Rectal smooth muscle tissue (tissue), 1 donor: ENCODE data around the gene NAA10.

Experiments
- H3K27ac ChIP-seq: one replicate; pipeline ENCODE4 v1.7.0; 2013; ENCODE audit warnings: low read depth, low read length, inconsistent platforms
- H3K27me3 ChIP-seq: one replicate; pipeline ENCODE4 v1.7.0; 2013; ENCODE audit warnings: low read length; ENCODE audit not compliant: control insufficient read depth, insufficient read depth
- H3K36me3 ChIP-seq: one replicate; pipeline ENCODE4 v1.7.0; 2013; ENCODE audit warnings: low read length; ENCODE audit not compliant: control insufficient read depth, insufficient read depth
- H3K4me1 ChIP-seq: one replicate; pipeline ENCODE4 v1.7.0; 2013; ENCODE audit warnings: low read length; ENCODE audit not compliant: control insufficient read depth, insufficient read depth
- H3K4me3 ChIP-seq: one replicate; pipeline ENCODE4 v1.7.0; 2013; ENCODE audit warnings: low read length
- H3K9ac ChIP-seq: one replicate; pipeline ENCODE4 v1.7.0; 2013; ENCODE audit warnings: low read length

Gene NAA10

DNA sequence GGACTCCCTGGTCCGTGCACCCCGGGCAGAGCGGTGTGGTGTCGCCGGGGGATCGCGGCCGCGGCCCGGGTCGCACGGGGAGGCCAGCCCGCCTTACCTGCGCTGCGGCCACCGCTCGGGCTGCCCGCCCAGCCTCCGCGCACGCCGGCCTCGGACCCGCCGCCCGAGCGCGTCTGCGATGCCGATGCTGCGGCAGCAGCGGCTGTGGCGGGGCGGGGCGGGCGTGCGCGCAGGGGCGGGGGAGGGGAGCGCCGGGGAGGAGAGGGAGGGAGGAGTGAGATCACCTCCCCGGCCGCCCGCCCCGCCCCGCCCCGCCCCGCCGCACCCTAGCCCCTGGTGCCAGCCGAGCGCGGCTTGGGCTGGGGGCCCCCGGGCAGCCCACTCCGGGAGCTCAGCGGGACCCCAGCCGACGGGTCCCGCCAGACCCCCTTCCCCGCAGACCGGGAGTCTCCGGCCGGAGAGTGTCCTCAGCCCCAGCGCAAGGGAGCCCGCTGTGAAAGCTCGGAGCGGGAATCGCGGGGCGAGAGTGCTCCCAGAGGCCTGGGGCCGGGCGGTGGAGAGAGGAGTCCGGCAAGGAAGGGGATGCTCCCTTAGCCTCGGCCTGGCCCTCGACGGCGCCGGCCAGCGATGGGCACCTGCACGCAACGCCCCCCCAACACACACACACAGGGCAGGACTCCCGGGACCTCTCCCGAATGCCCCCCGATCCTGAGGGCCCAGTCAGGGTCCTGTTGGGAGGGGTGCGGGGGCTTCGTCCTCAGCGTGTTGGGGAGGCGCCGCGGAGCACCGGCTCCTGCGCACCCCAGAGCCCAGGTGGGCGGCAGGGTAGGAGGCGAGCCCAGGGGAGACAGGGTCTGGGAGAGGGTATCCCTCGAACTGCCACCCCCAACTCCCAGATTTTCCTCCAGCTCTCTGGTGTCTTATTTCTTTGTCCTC lies 48.6 kb downstream of the NAA10 start, which contains the start of gene L1CAM:
Gene L1CAM, minus strand, starts transcription at position 206 of the 936 bp plus-strand sequence. CDS start 10,337 bp downstream, outside the sequence.
- Histone ChIP-seq H3K4me1 (no peaks in the 10 kb centered on the region), H3K9ac (no peak within 1 kb of the TSS), H3K36me3 (no peaks in the 10 kb centered on the region), H3K4me3 (peak within 1 kb of the TSS; percentile 27), H3K27me3 (peaks cover 29% of the 10 kb centered on the region), H3K27ac (no peak within 1 kb of the TSS)

DNA sequence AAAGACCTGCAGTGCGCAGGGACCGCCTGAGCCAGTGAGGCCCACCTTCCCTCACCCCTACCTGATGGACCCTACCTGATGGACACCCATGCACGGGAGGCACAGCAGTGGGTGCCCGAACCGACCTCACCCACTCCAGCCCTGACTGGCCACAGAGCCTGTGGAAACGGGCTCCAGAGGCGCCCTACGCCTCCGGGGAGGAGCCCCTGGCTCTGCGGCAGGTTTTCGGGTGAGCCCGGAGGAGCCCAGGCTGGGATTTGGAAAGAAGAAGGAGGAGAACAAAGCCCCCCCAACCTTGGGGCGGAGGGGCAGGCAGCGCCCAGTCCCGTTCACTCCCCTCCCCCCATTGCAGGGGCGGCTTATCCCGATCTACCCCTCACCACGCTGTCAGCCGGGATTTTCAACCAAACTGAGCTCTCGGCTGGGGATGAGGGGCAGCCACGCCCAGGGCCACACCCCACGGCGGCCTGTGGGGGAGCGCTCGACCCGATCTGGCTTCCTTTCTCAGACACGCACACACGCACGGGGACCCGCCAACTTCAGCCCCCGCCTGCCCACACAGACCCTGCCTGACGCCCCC lies 49.5 kb downstream of the NAA10 start:
- Histone ChIP-seq H3K4me1 (no peaks in the 10 kb centered on the region), H3K9ac (no peak overlapping the region), H3K36me3 (no peaks in the 10 kb centered on the region), H3K27ac (no peak overlapping the region), H3K4me3 (peak overlapping the region; percentile 13), H3K27me3 (peaks cover 29% of the 10 kb centered on the region)

DNA sequence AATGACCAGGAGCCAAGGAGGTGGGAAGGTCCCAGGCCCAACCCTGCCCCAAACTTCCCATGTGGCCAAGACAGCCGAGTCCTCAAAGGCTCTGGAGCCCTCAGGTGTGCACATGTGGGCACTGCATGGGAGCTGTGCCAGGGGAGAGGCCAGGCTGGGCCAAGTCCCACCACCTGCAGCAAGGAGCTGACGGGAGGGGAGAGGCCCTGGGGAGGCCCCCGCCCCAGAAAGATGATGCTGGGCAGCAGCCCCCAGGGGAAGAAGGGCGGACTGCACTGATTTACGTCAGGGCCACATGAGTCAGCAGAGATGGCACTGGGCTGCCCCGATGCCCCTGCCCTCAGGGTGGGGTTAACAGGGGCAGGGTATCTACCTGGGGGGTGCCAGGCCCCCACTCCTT lies 50.2 kb downstream of the NAA10 start:
- peaks cover 34% of the 10 kb centered on the region for H3K27me3 ChIP-seq
- no peak overlapping the region for H3K4me3 ChIP-seq
- H3K9ac ChIP-seq = no peak overlapping the region
- H3K4me1 ChIP-seq = no peaks in the 10 kb centered on the region
- no peak overlapping the region for H3K27ac ChIP-seq
- no peaks in the 10 kb centered on the region for H3K36me3 ChIP-seq

DNA sequence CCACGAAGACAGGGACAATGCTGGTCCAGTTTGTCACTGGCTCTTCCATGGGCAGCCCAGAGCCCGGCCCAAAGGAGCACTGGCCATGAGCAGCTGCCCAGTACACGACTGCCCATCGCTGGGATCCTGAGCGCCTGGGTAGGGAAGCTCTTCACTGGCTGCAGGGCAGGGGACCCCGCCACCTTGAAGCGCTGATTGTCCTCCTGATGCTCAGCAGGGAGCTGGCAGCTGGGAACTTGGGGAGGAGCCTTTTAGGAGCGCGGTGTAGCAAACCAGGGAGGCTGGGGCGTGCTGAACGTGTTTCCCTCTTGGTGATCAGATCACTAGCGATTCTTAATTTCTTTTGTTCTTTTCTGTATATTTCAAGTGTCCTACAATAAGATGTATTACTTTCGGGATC lies 50.7 kb downstream of the NAA10 start:
- H3K27me3 ChIP-seq = peaks cover 34% of the 10 kb centered on the region
- no peak overlapping the region for H3K9ac ChIP-seq

DNA sequence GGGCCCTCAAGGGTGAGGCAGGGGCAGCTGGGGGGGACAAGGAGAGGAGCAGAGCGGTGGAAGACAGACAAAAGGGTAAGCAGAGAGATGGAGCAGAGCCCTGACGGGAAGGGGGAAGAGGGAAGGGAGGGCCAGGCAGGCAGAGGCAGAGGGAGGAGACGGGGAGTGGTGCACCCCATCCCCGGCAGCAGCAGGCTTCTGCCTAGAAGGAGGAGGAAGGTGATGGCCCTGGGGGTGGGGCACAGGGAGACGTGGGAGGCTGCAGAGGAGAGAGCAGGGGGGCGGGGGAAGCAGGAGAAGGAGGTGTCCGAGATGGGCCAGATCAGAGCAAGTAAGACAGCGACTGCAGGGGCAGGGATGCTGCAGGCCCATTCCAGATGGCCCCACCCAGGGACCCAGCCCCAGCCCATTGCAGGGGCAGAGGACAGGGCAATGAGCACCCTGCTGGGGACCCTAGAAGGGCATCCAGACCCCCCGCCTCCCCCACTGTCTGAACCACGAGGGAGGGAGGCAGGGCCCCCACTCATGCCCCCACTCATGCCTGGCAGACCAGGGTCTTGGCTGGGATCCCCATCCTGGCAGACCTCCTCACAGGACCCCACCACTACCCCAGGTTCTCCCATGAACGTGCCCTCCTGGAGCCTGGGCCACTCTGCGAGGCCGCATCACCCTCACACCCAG lies 51.5 kb downstream of the NAA10 start:
- Histone ChIP-seq H3K9ac (no peak overlapping the region), H3K36me3 (no peaks in the 10 kb centered on the region), H3K4me1 (no peaks in the 10 kb centered on the region), H3K27ac (no peak overlapping the region), H3K27me3 (peaks cover 42% of the 10 kb centered on the region), H3K4me3 (no peak overlapping the region)

More for the DNA sequence above, 50.7 kb downstream of the NAA10 start:
- H3K27ac ChIP-seq = no peak overlapping the region
- no peaks in the 10 kb centered on the region for H3K4me1 ChIP-seq
- no peaks in the 10 kb centered on the region for H3K36me3 ChIP-seq
- no peak overlapping the region for H3K4me3 ChIP-seq

DNA sequence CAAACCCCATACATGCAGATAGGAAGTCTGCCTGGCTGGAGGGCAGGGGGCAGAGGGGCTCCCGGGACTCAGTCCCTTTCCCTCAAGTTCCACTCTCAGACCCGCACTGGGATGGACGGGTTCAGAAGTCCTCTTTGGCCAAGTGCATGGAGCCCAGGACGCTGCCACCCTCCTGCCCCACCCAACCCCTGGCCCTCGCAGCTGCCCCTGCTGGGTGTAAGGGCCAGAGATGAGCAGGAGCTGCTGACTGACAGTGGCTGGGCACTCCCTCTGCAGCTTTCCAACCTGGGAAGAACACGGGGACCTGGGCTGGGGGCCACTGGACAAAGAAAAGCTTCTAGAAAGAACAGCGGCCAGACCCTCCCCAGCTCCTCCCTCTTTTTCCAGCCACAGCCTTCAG lies 52.3 kb downstream of the NAA10 start:
- Histone ChIP-seq H3K4me3 (no peak overlapping the region), H3K27me3 (peaks cover 46% of the 10 kb centered on the region), H3K27ac (no peak overlapping the region), H3K9ac (no peak overlapping the region), H3K4me1 (no peaks in the 10 kb centered on the region), H3K36me3 (no peaks in the 10 kb centered on the region)

DNA sequence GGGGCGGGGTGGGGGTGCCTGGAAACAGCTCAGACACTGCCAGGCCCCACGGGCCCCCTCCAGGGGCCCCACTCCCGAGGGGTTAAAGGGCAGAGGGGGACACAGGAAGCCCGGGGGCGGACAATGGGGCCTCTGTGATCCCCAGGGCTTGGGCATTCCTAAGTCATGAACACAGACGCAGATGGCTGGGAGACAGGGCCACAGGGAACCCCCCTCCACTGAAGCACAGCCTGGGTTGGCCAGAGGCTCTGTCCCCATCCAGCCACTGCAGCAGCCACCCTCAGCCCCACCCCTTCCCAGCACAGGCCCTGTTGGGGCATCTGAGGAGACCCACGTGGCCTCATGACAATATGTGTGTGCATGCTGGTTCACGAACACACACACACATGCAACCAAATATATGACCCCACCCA lies 52.7 kb downstream of the NAA10 start:
- Histone ChIP-seq H3K27ac (no peak overlapping the region), H3K4me1 (no peaks in the 10 kb centered on the region), H3K36me3 (no peaks in the 10 kb centered on the region), H3K9ac (no peak overlapping the region), H3K27me3 (peaks cover 48% of the 10 kb centered on the region), H3K4me3 (no peak overlapping the region)

DNA sequence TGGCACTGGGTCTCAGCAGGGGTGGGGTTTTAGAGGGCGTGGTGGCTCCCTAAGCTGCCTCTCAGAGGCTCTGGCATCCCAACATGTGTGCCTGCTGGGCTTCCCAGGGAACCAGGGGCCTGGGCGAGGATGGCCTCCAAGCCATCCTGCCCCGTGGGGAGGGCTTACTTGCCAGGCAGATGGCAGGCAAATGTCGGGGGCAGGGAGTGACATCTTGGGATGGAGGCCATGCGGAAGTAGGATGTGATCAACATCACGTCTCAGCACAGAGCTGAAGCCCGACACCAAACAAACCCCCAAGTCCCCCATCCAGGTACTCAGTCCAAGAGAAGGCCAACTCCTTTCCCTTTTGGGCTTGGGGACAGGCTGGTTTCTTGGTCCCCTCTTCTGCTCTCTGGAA lies 53.6 kb downstream of the NAA10 start:
- no peaks in the 10 kb centered on the region for H3K36me3 ChIP-seq
- H3K27me3 ChIP-seq = peaks cover 41% of the 10 kb centered on the region
- no peak overlapping the region for H3K4me3 ChIP-seq
- H3K4me1 ChIP-seq = no peaks in the 10 kb centered on the region
- H3K27ac ChIP-seq = no peak overlapping the region
- no peak overlapping the region for H3K9ac ChIP-seq

DNA sequence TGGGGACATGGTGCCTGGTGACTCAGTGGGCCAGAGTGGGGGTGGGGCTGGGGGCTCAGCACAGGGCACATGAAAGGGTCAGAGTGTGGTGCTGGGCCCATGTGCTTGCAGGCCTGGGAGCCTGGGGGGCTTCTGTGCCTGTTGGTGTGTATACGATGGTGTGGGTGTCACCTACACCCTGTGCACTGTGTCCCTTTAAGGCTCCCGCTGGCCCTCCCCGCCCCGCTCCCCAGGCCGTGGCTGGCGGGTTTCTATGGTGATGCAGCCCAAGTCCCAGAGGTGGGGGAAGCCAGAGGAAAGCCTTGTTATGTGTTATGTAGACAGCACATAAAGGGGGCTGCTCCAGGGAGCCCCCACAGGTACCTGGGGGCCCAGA lies 54.4 kb downstream of the NAA10 start:
- Histone ChIP-seq H3K27ac (no peak overlapping the region), H3K27me3 (peaks cover 40% of the 10 kb centered on the region), H3K4me1 (no peaks in the 10 kb centered on the region), H3K36me3 (no peaks in the 10 kb centered on the region), H3K4me3 (no peak overlapping the region), H3K9ac (no peak overlapping the region)

DNA sequence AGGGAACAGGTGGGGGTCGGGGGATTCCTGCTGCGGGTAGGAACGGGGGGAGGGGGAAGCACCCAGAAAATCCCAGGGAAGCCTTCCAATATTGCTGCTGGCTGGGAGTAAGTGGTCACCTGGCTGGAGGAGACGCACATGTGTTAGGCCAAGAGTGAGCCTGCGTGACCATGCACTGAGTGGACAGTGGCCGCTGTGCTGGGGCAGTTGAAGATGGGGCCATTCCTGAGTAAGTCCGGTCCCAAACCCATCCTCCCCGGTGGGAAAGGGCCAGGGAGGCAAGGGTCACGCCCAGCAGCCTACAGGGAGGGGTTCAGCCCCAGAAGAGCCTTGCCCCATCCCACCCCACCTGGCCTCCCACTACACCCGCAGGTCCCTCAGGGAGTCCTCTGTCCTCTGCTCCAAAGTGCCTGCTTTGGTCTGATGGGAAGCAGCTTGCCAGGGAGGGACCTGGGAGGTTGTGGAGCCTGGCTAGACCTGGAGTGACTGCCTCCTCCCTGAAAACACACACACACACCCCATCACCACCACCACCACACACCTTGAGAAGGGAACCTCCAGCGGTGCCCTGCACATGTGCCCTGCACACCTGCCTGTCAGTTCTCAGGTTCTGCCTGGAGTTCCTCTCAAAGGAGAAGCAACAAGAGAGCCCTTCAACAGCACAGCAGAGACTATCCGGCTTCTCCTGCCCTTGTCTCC lies 54.9 kb downstream of the NAA10 start:
- H3K4me1 ChIP-seq = no peaks in the 10 kb centered on the region
- H3K27ac ChIP-seq = no peak overlapping the region
- no peaks in the 10 kb centered on the region for H3K36me3 ChIP-seq
- H3K27me3 ChIP-seq = peaks cover 34% of the 10 kb centered on the region
- no peak overlapping the region for H3K4me3 ChIP-seq
- no peak overlapping the region for H3K9ac ChIP-seq
